ENCODE results near the gene B3GNT9. TPM values are rescaled to one million over a fixed set of nuclear protein-coding genes. Genes with fewer than 3 reads are reported as not detected.

The B3GNT9 gene
- total RNA-seq, 1 donor from 2014 or later = 1.2 TPM

GRCh38 chr16:67155295-67156142, 4.7 kb upstream of the B3GNT9 start:
- peak; percentile 94 to 96 for DNase-seq (ENCODE audit: low spot score in 2 of 2)
- no peak for FAIRE-seq

GRCh38 chr16:67154578-67155294, 3.9 kb upstream of the B3GNT9 start:
- DNase-seq (ENCODE audit: low spot score in 2 of 2) = peak in 1 of 2 donors; percentile 42
- FAIRE-seq = no peak

DNA sequence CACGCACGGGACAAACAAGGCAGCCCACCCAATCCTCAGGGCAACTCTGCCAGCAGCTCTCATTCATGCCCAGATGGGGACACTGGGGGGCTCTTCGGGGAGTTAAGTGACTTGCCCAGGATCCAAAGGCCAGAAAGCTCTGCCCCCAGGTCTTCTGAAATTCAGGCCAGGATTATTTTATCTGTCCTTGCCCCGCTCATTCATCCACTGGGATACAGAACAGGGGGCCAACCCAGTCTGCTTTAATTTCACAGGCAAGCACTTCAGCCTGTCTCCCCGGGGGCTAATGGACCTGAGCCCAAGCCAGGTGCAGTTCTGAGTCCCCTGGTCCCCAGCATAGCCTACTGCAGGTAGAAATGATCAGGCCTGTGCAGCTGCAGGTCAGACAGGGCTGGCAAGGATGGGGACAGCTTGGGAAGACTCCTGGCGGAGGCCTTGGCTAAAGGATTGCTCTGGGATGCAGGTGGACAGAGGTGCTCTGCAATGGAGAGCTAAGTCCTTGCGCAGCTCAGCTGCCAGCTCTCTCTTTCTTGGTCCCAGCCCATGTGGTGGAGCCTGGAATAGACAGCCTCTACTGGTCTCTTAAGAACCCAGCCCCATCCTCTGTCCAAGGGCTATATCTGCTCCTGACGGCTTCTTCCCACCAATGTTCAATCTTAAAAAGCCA, 766 bp upstream of the B3GNT9 start:
- peak in 1 of 2 donors; percentile 38 for DNase-seq (ENCODE audit: low spot score in 2 of 2)
- FAIRE-seq = no peak

GRCh38 chr16:67150047-67150832, 558 bp downstream of the B3GNT9 start:
- FAIRE-seq (no peak), DNase-seq (ENCODE audit: low spot score in 2 of 2) (peak; percentile 69 to 74)

GRCh38 chr16:67149276-67150046, 1.3 kb downstream of the B3GNT9 start:
- no peak for FAIRE-seq
- peak in 1 of 2 donors; percentile 30 for DNase-seq (ENCODE audit: low spot score in 2 of 2)

DNA sequence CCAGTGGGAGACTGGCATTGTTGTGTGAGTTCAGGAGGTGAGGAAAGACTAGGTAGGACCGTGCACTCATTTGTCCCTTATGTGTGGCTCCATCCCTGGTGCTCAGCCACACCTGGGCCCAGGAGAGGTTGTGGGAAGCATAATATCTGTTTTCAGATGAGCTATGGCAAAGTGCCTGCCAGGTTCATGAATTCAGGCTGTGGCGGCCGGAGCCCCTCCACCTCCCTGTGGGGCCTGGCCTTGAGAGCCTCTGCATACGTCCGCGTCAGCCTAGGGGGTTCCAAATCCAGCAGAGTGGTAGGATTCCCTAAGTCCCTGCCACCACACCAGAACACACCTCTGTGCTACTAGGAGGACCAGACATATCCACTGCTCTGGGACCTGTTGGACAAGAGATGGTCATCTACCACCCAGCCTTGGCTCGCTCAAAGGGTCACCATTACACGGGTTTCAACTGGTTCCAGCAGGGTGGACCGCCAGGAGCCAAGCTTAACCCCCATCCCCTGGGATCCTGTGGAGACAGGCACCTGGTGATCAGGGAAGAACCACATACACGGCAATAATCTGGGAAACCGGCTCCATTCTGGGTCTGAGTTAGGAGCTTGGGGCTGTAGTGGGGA, 2.0 kb downstream of the B3GNT9 start:
- DNase-seq (ENCODE audit: low spot score in 2 of 2) (peak in 1 of 2 donors; percentile 15), FAIRE-seq (no peak)

DNA sequence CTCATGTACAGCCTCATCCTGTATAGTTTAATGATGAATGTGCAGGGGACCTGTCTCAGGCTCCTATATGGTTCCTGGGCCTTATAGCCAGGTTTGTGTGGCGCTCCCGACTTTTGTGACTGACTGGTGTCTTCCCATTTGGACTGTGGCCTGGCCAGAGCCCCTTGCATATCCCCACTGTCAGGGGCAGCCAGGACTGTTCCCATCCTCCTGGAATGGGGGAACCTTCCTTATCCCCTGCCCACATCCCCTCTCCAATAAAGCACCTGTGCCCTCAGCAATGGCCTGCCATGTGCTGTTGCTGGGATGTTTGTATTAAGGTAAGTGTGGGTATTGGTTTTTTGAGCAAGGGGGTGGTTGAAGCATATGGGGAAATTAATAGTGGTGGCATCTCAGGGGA, 2.6 kb downstream of the B3GNT9 start:
- DNase-seq (ENCODE audit: low spot score in 2 of 2) = peak in 1 of 2 donors; percentile 9
- no peak for FAIRE-seq

DNA sequence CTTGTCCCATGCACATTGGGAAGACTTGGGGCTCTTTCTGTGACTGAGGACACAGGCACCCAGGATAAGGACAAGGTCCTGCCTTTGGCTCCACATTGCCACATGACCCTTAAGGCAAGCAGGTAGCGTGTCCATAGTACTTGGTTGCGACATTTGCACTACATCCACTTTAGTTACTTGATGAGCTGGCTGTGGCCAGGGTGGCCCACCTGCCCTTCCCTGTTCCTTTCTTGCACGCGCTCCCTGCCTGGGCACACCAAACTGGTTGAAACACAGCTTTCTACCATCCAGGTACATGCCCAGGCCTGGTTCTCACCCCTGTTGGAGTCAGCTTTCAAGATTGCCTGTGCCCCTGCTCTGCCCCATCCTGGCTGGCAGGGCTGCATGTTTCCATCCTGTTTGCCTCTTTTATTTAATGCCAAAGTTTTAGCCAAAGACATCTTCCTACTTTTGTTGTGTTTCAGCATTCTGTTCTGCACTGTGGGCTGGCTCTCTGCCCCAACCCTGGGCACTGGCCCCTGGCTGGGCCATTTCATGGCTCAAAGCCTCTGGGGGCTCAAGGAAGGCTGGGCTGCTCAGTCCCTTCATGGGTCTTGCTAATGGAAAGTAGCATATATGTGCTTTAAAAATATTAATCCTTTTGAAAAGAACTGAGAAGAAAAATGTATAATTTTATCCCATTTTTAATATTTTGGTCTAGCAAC, 3.2 kb downstream of the B3GNT9 start:
- FAIRE-seq (no peak), DNase-seq (ENCODE audit: low spot score in 2 of 2) (peak in 1 of 2 donors; percentile 9)

GRCh38 chr16:67146523-67147357, 4.1 kb downstream of the B3GNT9 start:
- FAIRE-seq = no peak

GRCh38 chr16:67145746-67146145, 5.1 kb downstream of the B3GNT9 start:
- no peak for DNase-seq (ENCODE audit: low spot score in 2 of 2)
- no peak for FAIRE-seq

More at GRCh38 chr16:67146523-67147357, 4.1 kb downstream of the B3GNT9 start:
- peak in 1 of 2 donors; percentile 32 for DNase-seq (ENCODE audit: low spot score in 2 of 2)

- DNase-seq (ENCODE audit: low spot score in 2 of 2) (no peak), FAIRE-seq (no peak)
These were observed 5.9 kb downstream of the B3GNT9 start for GRCh38 chr16:67144943-67145342.

GRCh38 chr16:67142342-67142741, 8.5 kb downstream of the B3GNT9 start:
- DNase-seq (ENCODE audit: low spot score in 2 of 2) = no peak
- no peak for FAIRE-seq

DNA sequence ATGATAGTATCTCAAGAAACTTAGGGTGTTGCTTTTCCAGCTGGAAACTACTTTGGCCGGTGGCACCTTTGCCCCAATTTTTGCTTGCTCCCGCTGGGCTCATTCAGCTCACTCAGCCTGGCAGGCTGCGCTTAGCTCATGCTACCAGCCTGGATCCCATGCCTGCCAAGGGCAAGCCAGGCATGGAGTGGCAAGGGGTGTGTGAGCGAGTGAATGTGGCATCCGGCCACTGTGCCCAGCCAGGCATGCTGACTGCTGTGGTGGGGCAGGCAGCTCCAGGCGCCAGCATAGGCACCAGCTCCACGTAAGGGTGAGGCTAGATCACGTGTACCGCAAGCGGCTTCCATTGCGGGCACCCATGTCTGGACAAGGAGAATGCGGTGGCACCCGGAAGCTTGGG, 9.4 kb downstream of the B3GNT9 start:
- no peak for DNase-seq (ENCODE audit: low spot score in 2 of 2)
- no peak for FAIRE-seq

GRCh38 chr16:67137605-67138004, 13.2 kb downstream of the B3GNT9 start:
- no peak for DNase-seq (ENCODE audit: low spot score in 2 of 2)
- no peak for FAIRE-seq

DNA sequence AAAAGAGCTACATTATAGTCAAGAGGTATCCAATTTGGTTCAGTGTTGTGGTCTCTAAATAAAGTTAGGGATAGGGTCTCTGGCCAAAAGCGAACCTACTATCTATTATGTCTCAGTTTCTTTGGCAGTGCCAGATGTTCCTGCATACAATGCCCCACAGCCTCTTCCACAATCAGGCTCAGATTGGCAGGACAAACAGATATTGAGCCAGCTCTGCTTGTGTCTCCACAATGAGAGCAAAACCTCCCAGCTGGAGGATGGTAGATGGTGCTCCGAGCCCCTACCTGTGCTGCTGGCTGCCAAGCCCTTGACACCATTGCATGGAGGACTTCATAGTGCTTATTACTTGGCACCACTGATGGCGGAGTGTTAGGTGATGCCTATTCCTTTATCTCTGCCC, 21.4 kb downstream of the B3GNT9 start:
- FAIRE-seq (no peak), DNase-seq (ENCODE audit: low spot score in 2 of 2) (no peak)

DNA sequence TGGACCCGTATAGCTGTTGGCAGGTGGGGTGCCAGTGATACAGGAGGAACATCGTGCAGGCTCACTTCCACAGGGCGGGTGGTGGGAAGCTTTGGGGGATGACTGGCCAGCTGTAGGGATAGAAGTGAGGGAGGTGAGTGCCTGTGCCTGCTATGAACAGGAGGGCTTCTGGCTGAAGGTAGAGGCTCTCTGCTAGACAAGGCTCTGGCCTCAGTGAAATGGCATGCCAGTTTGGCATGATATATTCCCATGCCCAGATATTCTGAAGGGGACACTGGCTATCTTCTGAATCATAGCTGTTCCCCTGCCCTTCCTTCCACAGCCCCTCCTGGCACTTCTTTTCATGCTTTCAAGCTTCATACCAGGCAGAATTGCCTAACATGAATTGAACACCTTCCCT, 21.9 kb downstream of the B3GNT9 start:
- FAIRE-seq = no peak

GRCh38 chr16:67128417-67128816, 22.4 kb downstream of the B3GNT9 start:
- no peak for FAIRE-seq
- DNase-seq (ENCODE audit: low spot score in 2 of 2) = no peak

More for the DNA sequence above, 21.9 kb downstream of the B3GNT9 start:
- no peak for DNase-seq (ENCODE audit: low spot score in 2 of 2)
